ENCODE results near the gene ZDHHC12.
A peak's percentile ranks its signal among the peaks of the same experiment; 100 is the strongest.
"Not testable (repeated sequence)": the region's sequence is repeated elsewhere in the genome, so short reads cannot be mapped to it uniquely, and the experiment has no call there.

ZDHHC12 gene

DNA sequence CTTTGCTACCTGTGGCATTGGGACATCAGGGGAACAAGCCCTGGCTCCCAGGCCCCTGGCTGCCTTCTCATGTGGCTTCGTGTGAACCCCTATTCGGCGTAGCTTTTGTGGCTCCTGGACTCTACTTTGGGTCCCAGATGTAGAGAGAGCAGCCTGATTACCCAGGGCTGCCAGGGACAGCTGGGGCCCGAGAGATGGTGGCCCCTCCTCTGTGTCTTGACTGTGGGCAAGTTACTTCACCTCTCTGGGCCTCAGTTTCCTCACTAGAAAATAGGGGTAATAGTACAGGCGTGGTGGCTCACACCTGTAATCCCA is 19.6 kb downstream of the ZDHHC12 start:
- H3K4me3 ChIP-seq (ENCODE audit: low read depth in 1 of 2, low read length in 2 of 2), result no peak overlapping the region
- H3K9ac ChIP-seq (ENCODE audit: low read length), result no peak overlapping the region
- H3K27ac ChIP-seq (ENCODE audit: low read depth, low read length), result no peak overlapping the region
- H3K27me3 ChIP-seq (ENCODE audit: control insufficient read depth in 1 of 2, insufficient read depth in 2 of 2, low read length in 2 of 2), result no peaks in the 10 kb centered on the region
- no peaks in the 10 kb centered on the region for H3K4me1 ChIP-seq (ENCODE audit: insufficient read depth, low read length)
- H3K36me3 ChIP-seq (ENCODE audit: insufficient read depth, low read length), result no peaks in the 10 kb centered on the region
- H3K9me3 ChIP-seq (ENCODE audit: low read length), result no peaks in the 10 kb centered on the region

DNA sequence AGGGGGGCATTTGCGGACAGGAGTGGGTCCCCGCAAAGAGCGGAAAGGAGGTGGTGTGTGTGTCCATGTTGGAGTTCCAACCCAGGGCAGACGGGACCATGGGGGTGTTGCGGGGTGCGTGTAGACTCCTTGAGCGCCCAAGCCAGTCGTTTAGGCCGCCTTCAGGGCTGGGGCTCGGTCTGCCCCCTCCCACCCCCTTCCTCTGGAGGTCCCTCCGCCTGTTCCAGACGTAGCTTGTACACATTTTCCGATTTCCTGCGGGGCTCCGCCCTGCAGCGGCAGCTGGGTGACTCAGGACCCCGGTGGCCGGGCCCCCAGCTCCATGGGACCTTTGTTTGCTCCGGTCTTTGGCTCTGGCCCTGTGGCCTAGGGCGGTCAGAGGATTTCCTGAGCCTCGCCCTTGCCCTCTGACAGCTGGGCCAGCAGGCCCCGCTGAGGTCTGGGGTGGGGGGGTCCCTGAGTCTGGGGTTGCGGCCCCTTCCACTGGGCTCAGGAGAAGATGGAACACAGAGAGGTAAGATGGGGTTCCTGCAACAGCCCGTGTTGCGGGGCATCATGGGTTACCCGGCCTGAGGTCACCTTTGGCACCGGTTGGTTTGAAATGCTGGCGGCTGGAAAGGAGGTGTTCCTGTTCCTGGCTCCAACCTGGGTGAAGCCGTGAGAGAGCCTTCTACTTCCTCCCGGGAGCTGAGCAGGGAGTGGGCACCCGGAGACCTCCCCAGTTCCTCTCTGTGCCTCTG is 20.1 kb downstream of the ZDHHC12 start:
- no peak overlapping the region for H3K9ac ChIP-seq (ENCODE audit: low read length)
- H3K4me3 ChIP-seq (ENCODE audit: low read depth in 1 of 2, low read length in 2 of 2), result peak overlapping the region in 1 of 2 donors; percentile 55
- H3K27me3 ChIP-seq (ENCODE audit: control insufficient read depth in 1 of 2, insufficient read depth in 2 of 2, low read length in 2 of 2), result no peaks in the 10 kb centered on the region
- no peak overlapping the region for H3K27ac ChIP-seq (ENCODE audit: low read depth, low read length)
- H3K9me3 ChIP-seq (ENCODE audit: low read length), result no peaks in the 10 kb centered on the region
- H3K4me1 ChIP-seq (ENCODE audit: insufficient read depth, low read length), result no peaks in the 10 kb centered on the region
- no peaks in the 10 kb centered on the region for H3K36me3 ChIP-seq (ENCODE audit: insufficient read depth, low read length)

GRCh38 chr9:128702949-128703615 is 20.8 kb downstream of the ZDHHC12 start:
- Histone ChIP-seq H3K36me3 (ENCODE audit: insufficient read depth, low read length) (no peaks in the 10 kb centered on the region), H3K4me3 (ENCODE audit: low read depth in 1 of 2, low read length in 2 of 2) (peak overlapping the region; percentile 55 to 64), H3K9ac (ENCODE audit: low read length) (no peak overlapping the region), H3K27me3 (ENCODE audit: control insufficient read depth in 1 of 2, insufficient read depth in 2 of 2, low read length in 2 of 2) (no peaks in the 10 kb centered on the region), H3K27ac (ENCODE audit: low read depth, low read length) (peak overlapping the region; percentile 10), H3K4me1 (ENCODE audit: insufficient read depth, low read length) (no peaks in the 10 kb centered on the region), H3K9me3 (ENCODE audit: low read length) (no peaks in the 10 kb centered on the region)

- Histone ChIP-seq H3K9me3 (ENCODE audit: low read length) (no peaks in the 10 kb centered on the region), H3K27ac (ENCODE audit: low read depth, low read length) (peak within 1 kb of the TSS; percentile 10), H3K36me3 (ENCODE audit: insufficient read depth, low read length) (no peaks in the 10 kb centered on the region), H3K27me3 (ENCODE audit: control insufficient read depth in 1 of 2, insufficient read depth in 2 of 2, low read length in 2 of 2) (no peaks in the 10 kb centered on the region), H3K4me1 (ENCODE audit: insufficient read depth, low read length) (no peaks in the 10 kb centered on the region), H3K4me3 (ENCODE audit: low read depth in 1 of 2, low read length in 2 of 2) (peak within 1 kb of the TSS; percentile 55 to 64), H3K9ac (ENCODE audit: low read length) (no peak within 1 kb of the TSS)
These were observed 21.4 kb downstream of the ZDHHC12 start, which contains the start of gene PKN3 for GRCh38 chr9:128702445-128702948. Gene PKN3 (plus strand): TSS chr9:128702503. CDS start chr9:128702916, 413 bp downstream.

DNA sequence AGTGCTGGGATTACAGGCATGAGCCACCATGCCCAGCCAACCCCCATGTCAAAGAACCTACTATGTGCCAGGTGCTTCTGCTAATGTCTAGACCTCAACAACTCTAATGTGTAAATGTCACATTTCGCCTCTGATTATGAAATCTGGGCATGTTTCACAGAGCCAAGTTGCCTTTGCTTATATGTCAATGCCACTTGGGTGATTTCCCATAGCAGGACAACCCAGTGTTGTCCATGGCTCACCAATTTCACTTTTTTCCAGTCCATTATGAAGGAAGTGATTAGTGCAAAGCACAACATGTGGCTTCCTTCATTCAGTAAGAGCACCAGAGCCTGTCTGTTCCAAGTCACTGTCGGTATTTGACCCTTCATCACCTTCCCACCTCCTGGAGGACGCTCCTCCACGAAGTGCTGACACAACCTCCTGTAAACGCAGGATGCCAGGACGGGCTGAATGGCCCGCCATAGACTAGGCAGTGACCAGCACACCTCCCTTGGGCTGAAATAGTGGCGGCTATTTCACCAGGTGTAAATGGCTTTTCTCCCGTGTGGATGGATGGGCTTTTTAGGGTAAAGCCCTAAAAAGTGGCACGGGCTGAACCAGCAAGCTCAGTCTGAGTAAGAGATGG is 22.6 kb downstream of the ZDHHC12 start:
- Histone ChIP-seq H3K27ac (ENCODE audit: low read depth, low read length) (no peak overlapping the region), H3K36me3 (ENCODE audit: insufficient read depth, low read length) (no peaks in the 10 kb centered on the region), H3K9ac (ENCODE audit: low read length) (no peak overlapping the region), H3K9me3 (ENCODE audit: low read length) (no peaks in the 10 kb centered on the region), H3K27me3 (ENCODE audit: control insufficient read depth in 1 of 2, insufficient read depth in 2 of 2, low read length in 2 of 2) (no peaks in the 10 kb centered on the region), H3K4me3 (ENCODE audit: low read depth in 1 of 2, low read length in 2 of 2) (no peak overlapping the region), H3K4me1 (ENCODE audit: insufficient read depth, low read length) (no peaks in the 10 kb centered on the region)

- not testable (repeated sequence) for H3K4me3 ChIP-seq (ENCODE audit: low read depth in 1 of 2, low read length in 2 of 2); H3K9ac ChIP-seq (ENCODE audit: low read length); H3K4me1 ChIP-seq (ENCODE audit: insufficient read depth, low read length); H3K36me3 ChIP-seq (ENCODE audit: insufficient read depth, low read length); H3K27me3 ChIP-seq (ENCODE audit: control insufficient read depth in 1 of 2, insufficient read depth in 2 of 2, low read length in 2 of 2); H3K9me3 ChIP-seq (ENCODE audit: low read length); H3K27ac ChIP-seq (ENCODE audit: low read depth, low read length)
These were observed 24.7 kb downstream of the ZDHHC12 start for GRCh38 chr9:128699096-128699795.

GRCh38 chr9:128696923-128697707 is 26.8 kb downstream of the ZDHHC12 start:
- H3K27ac ChIP-seq (ENCODE audit: low read depth, low read length), result no peak overlapping the region
- H3K36me3 ChIP-seq (ENCODE audit: insufficient read depth, low read length), result peaks cover 24% of the 10 kb centered on the region
- H3K9ac ChIP-seq (ENCODE audit: low read length), result no peak overlapping the region
- H3K9me3 ChIP-seq (ENCODE audit: low read length), result no peaks in the 10 kb centered on the region
- no peaks in the 10 kb centered on the region for H3K4me1 ChIP-seq (ENCODE audit: insufficient read depth, low read length)
- no peaks in the 10 kb centered on the region for H3K27me3 ChIP-seq (ENCODE audit: control insufficient read depth in 1 of 2, insufficient read depth in 2 of 2, low read length in 2 of 2)
- no peak overlapping the region for H3K4me3 ChIP-seq (ENCODE audit: low read depth in 1 of 2, low read length in 2 of 2)

- H3K4me3 ChIP-seq (ENCODE audit: low read depth in 1 of 2, low read length in 2 of 2), result no peak overlapping the region
- no peak overlapping the region for H3K9ac ChIP-seq (ENCODE audit: low read length)
- peaks cover 29% of the 10 kb centered on the region for H3K36me3 ChIP-seq (ENCODE audit: insufficient read depth, low read length)
These were observed 29.6 kb downstream of the ZDHHC12 start for GRCh38 chr9:128694344-128694743.

GRCh38 chr9:128693738-128694137 is 30.2 kb downstream of the ZDHHC12 start:
- Histone ChIP-seq H3K36me3 (ENCODE audit: insufficient read depth, low read length) (peaks cover 29% of the 10 kb centered on the region), H3K4me1 (ENCODE audit: insufficient read depth, low read length) (peaks cover 13% of the 10 kb centered on the region)
- not testable (repeated sequence) for H3K27me3 ChIP-seq (ENCODE audit: control insufficient read depth in 1 of 2, insufficient read depth in 2 of 2, low read length in 2 of 2); H3K9me3 ChIP-seq (ENCODE audit: low read length); H3K9ac ChIP-seq (ENCODE audit: low read length); H3K27ac ChIP-seq (ENCODE audit: low read depth, low read length); H3K4me3 ChIP-seq (ENCODE audit: low read depth in 1 of 2, low read length in 2 of 2)

More at GRCh38 chr9:128694344-128694743, 29.6 kb downstream of the ZDHHC12 start:
- Histone ChIP-seq H3K27ac (ENCODE audit: low read depth, low read length) (no peak overlapping the region), H3K9me3 (ENCODE audit: low read length) (no peaks in the 10 kb centered on the region), H3K27me3 (ENCODE audit: control insufficient read depth in 1 of 2, insufficient read depth in 2 of 2, low read length in 2 of 2) (no peaks in the 10 kb centered on the region), H3K4me1 (ENCODE audit: insufficient read depth, low read length) (peaks cover 13% of the 10 kb centered on the region)

- H3K4me3 ChIP-seq (ENCODE audit: low read depth in 1 of 2, low read length in 2 of 2), result peak overlapping the region; percentile 72 to 73
- no peaks in the 10 kb centered on the region for H3K27me3 ChIP-seq (ENCODE audit: control insufficient read depth in 1 of 2, insufficient read depth in 2 of 2, low read length in 2 of 2)
- peak overlapping the region; percentile 85 for H3K27ac ChIP-seq (ENCODE audit: low read depth, low read length)
- no peaks in the 10 kb centered on the region for H3K9me3 ChIP-seq (ENCODE audit: low read length)
- H3K36me3 ChIP-seq (ENCODE audit: insufficient read depth, low read length), result peaks cover 29% of the 10 kb centered on the region
- peak overlapping the region; percentile 77 for H3K9ac ChIP-seq (ENCODE audit: low read length)
- H3K4me1 ChIP-seq (ENCODE audit: insufficient read depth, low read length), result peaks cover 13% of the 10 kb centered on the region
These were observed 33.3 kb downstream of the ZDHHC12 start for GRCh38 chr9:128690684-128691034.

Data from muscle layer of colon (tissue), 2 donors.